Umbilical cord (tissue), 2 donors: ENCODE data around the gene CERK. TPM values are rescaled to one million over a fixed set of nuclear protein-coding genes. Genes with fewer than 3 reads are reported as not detected.
"Not testable (repeated sequence)": the region's sequence is repeated elsewhere in the genome, so short reads cannot be mapped to it uniquely, and the experiment has no call there.

ENCODE experiments used
- DNase-seq: peaks from one replicate; pipeline ENCODE4 v3.0.0-alpha.2; 2015; ENCODE audit warnings: low spot score
- total RNA-seq: library from RNA; depleted of rRNA; stranded (reverse); fragments of >200 nt; gene quantifications from one replicate; pipeline ENCODE4 v1.2.3, GENCODE V29; 2014; ENCODE audit warnings: low replicate concordance; ENCODE audit not compliant: insufficient read depth

The CERK gene
- total RNA-seq, 1 donor from 2014 or later: 42.4 TPM

DNA sequence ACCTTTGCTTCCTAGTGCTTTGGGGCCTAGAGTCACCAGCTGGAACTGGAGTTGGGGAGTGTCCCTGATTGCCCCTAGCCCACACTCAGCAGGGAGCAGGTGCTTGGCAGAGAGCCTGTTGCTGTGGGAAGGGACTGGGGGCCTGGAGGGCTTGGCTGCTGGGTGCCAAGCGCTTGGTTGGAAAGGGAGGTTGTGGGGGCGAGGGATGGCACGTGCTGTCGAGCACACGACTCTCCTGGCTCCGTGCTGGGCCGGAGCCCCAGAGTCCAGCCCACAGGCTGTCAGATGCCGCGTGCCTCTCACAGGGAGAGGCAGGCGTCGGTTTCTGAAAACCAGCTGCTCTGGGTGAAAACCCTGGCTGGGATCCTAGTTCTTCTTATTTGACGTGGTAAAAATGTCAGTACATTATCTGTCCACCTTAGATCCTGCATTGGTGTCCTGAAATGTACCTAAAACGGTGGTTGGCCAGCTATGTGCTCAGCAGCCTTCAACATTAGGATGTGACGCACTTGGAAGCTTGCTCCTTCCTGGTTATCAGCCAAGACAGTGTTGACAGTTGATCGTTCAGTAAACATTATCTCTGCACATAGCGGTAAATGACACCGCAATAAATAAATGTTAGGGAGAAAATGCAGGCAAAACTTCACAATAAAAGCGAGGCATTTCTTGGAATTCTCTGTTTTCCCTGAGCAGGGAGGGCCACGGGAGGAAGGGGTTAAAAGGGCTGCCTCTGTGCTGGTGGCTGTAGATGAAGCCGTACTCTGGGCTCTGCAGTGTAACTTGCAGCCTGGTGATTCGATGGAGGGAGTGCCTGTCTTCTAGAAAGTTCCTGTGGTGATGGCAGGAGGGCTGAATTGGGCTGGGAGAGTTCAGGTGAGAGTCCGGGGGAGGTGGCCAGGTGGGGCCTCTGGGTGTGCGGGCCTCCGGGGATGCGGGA is 88.6 kb downstream of the CERK start:
- DNase-seq: peak; percentile 35

DNA sequence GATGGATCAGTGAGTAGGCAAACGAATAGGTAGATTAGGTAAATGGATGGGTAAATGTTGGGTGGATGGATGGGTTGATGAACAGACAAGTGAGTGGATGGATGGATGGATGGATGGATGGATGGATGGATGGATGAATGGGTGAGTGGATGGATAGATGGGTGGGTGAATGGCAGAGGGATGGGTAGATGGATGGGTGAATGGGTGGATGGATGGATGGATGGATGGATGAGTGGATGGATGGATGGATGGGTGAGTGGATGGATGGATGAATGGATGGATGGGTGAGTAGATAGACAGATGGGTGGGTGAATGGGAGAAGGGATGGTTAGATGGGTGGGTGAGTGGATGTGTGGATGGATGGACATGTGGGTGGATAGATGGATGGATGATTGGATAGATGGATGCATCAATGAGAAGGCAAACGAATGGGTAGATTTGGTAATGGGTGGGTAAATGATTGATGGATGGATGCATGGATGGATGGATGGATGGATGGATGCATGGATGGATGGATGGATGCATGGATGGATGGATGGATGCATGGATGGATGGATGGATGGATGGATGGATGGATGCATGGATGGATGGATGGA is 89.7 kb downstream of the CERK start:
- not testable (repeated sequence) for DNase-seq

DNA sequence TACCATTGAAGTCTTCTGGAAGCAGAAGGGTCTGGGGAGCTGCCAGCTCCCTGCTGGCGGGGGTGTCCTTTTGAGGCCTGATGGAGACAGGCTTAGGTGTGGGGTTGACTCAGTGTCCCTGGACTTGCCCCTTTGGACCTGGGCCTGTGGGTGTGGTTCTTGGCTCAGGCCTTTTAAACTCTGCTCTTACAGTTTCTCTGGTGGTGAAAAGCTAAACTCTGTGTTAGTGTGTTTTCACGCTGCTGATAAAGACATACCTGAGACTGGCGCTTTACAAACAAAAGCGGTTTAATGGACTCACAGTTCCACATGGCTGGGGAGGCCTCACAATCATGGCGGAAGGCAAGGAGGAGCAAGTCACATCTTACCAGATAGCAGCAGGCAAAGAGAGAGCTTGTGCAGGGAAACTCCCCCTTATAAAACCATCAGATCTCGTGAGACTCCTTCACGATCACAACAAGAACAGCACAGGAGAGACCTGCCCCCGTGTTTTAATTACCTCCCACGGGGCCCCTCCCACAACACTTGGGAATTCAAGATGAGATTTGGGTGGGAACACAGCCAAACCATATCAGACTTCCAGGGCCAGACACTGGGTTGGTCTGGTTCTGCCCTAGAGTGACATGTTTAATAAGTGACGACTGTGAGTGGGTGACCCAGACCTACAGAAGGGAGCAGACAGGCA is 91.4 kb downstream of the CERK start:
- DNase-seq: no peak

DNA sequence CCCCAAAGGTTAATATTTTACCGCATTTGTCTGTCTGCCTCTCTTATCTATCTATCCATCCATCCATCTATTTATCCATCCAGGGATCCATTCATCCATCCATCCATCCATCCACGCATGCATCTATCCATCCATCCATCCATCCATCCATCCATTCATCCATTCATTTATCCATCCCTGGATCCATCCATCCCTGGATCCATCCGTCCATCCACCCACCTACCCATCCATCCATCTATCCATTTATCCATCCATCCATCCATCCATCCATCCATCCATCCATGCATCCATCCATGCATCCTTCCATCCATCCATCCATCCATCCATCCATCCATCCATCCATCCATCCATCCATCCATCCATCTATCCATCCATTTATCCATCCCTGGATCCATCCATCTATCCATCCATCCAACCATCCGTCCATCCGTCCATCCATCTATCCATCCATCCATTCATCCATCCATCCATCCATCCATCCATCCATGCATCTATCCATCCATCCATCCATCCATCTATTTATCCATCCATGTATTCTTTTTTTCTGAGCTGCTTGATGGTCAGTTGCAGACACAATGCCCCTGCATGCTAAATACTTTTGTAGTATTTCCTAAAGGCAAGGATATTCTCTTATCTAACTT is 95.1 kb downstream of the CERK start:
- not testable (repeated sequence) for DNase-seq

DNA sequence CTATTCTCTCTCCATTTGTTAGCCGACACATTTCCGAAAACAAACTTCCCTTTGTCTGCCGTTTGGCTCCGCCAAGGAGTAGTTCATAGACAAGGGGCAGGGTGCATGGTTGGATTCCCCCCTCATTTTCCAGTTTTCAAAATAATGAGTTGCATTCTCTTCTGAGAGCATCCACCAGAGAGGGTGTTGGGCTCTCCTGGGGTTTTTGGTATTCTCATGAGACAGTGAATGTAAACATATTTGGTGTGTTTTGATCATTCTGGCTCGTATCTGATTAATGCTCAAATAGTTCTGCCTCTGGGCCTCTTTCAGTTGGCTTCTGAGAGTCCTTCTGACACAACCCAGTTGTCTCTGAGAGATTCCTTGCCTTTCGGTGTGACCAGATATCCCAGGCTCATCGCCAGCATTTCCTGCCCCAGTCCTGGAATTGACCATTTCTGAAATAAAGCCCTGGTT is 96.2 kb downstream of the CERK start:
- DNase-seq: no peak

DNA sequence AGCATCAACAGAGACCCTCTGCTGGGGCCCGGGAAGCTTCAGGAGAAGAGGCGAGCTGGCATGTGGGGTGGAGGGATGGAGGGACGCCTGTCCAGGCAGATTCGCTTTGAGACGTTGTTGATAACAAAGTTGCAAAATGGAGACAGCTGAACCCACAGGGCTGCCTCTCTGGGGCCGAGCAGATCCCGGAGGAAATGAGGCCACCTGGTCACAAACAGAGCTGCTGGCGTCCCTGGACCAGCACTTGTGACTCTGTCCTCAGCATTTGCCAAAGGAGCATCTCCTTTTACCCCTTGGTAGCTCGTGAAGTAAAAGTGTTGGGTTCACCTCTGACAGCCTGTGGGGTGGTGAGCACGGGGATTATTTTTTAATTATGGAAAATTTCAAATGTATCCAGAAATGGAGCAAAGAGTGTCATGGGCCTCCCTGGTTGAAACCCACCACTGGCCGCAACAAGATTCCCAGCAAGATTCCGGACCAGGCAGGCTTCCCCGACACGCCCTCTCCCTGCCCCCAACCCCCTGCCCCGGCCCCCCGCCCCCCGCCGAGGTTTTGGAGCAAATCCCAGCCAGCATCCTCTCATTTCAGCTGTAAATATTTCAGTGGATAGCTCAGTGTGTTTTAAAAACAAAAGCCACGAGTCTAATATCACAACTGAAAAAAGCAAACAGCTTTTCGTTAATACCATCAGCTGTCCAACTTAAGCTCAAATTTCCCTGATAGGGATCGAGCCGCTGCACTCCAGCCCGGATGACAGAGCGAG is 97.6 kb downstream of the CERK start:
- no peak for DNase-seq

DNA sequence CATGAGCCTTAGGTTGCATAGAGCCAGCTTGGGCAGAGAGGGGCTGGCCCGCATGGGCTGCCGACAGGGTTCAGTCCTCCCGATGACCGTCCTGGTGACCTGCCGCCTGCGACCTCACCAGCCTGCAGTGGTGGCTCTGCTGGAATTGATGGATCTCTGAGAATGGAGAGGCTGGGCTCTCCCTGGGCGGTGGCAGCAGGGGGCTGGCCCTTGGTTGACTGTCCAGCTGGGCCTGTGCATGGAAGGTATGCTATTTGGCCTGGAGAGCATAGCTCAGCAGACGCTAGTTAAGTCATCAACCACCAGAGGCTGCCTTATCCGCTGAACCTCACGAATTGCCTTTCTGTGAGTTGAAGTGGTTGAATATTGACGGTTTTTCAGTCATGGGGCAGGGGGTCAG is 98.2 kb downstream of the CERK start:
- no peak for DNase-seq

DNA sequence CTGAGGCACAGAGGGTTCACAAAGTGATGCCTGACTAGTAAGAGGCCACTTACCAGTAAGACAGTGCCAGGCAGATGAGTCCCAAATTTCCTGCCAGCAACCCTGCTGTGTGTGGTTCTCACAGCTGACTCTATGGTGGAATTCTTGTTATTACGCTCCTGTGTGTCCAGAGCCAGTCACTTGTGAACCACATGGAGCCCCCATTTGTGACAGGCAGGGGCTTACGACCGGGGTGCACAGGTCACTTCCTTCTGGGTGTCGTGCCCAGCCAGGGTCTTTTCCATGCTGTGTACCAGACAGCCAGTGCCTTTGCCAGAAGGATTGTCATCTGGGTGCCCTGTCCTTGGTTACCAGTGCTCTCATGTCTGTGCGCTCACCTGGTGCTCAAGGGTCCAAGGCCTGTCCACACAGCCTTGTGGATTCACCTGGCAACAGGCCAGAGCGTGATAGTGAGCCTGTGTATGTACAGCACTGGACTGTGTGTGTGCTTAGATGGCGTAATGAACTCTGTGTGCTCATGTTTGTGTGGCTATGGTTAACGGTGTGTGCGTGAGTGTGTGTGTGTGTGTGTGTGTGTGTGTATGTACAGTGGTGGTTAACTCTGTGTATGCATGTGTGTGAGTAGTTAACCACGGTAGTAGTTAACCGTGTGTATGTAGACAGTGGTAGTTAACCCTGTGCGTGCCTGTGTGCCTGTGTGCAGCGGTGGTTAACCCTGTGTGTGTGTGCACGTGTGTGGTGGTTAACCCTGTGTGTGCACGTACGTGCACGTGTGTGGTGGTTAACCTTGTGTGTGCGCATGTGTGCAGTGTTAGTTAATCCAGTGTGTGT is 99.2 kb downstream of the CERK start:
- DNase-seq: no peak

DNA sequence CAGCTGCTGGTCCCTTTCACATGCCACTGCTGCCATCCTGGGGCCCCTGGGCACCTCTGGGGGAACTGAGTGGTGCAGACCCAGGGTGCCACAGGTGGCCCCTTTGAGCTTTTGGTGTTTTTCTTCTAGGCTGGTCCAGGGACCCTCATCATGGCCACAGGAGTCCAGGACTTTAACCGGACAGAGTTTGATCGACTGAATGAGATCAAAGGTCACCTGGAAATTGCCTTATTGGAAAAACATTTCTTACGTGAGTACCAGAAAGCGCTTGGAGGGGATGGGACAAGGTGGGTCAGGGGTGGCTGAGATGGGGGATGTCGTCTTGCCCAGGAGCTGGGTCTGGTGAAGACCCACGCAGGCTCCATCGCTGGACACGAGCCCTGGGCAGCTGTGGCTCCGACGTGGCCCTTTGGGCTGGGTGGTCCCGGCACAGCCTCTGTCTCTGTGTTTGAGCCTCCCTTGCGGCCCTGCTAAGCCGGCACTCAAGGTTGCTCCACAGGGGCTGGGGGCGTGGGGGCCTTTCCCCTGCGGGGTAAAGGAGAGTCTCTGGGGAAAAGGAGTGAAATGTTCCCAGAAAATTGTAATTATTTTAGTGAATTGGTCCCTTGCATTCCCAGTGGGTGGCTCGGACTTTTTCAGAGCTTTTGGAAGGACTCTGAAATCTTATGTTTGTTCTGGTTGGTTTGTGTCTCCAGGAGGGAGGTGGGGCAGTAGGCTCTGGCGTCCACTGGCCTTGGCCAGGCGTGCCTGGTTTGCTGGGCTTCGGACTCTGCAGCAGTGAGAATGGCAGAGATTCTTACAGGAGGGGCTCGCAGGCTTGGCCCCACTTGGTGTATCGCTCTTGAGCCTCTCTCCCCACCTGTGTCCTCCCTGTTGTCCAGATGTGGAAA is 100.1 kb downstream of the CERK start:
- DNase-seq: no peak

DNA sequence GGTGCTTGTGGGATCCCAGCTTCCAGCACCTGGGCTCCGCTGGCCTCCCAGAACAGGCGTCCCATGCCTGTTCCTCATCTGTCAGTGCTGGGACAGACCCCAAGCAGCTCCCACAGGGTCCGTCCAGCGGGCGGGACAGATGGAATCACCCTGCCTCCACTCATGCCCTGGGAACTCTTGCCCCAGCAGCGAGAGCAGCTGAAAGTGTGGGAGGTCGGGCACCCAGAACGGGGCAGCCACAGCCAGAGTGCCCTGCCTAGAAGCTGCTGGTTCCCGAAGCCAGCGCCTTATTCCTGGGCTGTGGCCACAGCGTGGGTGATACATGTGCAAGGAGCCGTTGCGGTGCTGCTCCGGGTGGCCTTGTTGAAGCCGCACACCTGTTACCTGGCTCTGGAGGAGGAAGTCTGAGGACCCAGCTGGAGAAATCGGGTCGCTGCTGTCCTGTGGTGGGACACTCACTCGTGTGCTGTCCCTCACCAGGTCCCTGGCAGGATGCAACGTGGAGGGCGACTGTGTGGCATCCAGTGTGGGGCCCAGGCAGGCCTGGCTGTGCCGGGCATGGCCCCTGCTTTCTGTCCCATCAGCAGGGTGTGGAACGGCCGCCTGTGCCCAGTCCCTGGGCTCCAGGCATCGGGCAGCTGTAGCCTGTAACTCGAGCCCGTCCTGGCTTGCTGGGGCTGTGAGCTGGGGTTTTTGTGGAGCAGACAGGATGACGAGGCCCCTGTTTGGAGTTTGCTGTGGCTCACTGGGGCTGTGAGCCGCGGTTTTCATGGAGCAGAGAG is 101.6 kb downstream of the CERK start:
- DNase-seq: no peak

DNA sequence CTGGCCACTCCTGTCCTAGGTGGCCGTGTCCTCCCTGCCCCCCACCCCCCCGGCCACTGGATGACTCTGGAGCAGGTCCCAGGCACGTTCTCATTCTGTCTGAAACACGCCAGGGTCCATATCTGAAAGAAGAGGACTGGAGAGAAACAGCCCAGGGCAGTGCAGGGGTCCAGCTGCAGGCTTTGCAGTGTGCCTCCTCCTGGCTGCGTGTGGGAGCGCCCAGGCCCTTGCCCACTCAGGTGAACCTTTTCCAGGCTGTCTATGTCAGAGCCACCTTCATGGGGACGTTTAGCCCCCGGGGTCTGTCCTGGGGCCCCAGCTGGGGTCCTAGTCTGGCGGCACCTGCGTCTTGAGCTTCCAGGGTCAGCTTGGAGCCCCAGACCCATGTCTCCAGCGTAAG is 102.3 kb downstream of the CERK start:
- DNase-seq: no peak

DNA sequence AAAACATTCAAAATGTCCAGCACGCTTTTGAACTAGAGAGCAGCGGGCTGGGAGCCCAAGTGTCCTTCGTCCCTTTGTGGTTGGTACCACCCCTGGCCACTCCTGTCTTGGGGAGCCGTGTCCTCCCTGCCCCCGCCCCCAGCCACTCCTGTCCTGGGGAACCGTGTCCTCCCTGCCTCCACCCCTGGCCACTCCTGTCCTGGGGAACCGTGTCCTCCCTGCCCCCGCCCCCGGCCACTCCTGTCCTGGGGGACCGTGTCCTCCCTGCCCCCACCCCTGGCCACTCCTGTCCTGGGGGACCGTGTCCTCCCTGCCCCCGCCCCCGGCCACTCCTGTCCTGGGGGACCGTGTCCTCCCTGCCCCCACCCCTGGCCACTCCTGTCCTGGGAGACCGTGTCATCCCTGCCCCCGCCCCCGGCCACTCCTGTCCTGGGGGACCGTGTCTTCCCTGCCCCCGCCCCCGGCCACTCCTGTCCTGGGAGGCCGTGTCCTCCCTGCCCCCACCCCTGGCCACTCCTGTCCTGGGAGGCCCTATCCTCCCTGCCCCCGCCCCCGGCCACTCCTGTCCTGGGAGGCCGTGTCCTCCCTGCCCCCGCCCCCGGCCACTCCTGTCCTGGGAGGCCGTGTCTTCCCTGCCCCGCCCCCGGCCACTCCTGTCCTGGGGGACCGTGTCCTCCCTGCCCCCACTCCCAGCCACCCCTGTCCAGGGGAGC is 102.9 kb downstream of the CERK start:
- DNase-seq: not testable (repeated sequence)

Other genes starting within 250 kb of the CERK start
- 4.8 TPM for gene CELSR1, start 200.6 kb downstream of the CERK start, total RNA-seq
- gene GRAMD4, start 117.9 kb downstream of the CERK start, total RNA-seq: 25.8 TPM
- gene TBC1D22A, start 24.4 kb upstream of the CERK start, total RNA-seq: 9.4 TPM